GM23248 (cell line): ENCODE data around the gene PLCH1.

ENCODE experiments used
- EZH2 ChIP-seq: fragments of 200-600 bp; sonication (generic); IDR thresholded peaks from 2 replicates; pipeline ENCODE4 v1.6.1; 2018; ENCODE audit warnings: antibody characterized with exemption, mild to moderate bottlenecking; ENCODE audit not compliant: insufficient read depth, poor library complexity, severe bottlenecking
- EZH2phosphoT487 ChIP-seq: fragments of 200-600 bp; sonication (generic); IDR thresholded peaks from 2 replicates; pipeline ENCODE4 v1.6.1; 2018; ENCODE audit warnings: antibody characterized with exemption, moderate library complexity, mild to moderate bottlenecking, low read depth; ENCODE audit not compliant: insufficient read depth

- TF ChIP-seq EZH2 = no peak
- TF ChIP-seq EZH2phosphoT487 = no peak
Observed at GRCh38 chr3:155581579-155581978, 163.3 kb downstream of the PLCH1 start.
